ENCODE results near the gene ACADVL.

Gene ACADVL

DNA sequence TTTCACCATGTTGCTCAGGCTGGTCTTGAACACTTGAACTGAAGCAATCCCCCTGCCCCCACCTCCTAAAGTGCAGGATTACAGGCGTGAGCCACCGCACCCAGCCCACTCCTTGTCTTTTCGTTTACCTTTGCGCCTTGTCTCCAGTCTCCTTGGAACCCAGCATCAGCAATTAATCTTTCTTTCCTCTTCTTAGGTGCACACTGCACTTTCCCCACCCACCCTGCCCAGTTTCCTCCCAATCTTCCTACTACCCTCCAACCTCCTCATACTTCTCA, 44.0 kb downstream of the ACADVL start:
- no peak for DNase-seq (ENCODE audit: low read depth, low spot score)
- peak overlapping the region; percentile 99 for H3K27ac ChIP-seq

DNA sequence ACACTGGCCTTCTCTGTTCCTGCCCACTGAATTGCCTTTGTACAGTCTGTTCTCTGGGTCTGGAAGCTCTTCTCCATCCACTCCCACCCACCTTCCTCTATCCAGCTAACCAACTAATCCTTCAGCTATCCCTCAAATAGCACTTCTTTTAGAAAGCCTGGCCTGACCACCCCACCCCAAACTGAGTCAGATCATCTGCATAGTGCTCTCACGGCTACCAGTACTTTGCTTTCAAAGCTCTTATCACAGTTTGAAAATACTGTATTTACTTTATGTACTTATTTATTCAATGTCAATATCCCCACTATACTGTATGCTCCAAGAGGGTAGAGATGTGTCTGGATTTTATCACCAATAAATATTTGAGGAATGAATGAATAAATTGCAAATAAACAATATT, 47.0 kb downstream of the ACADVL start:
- H3K27ac ChIP-seq, result peak overlapping the region; percentile 99
- no peak for DNase-seq (ENCODE audit: low read depth, low spot score)

Data from epithelial cell of prostate (primary cell).